Common myeloid progenitor, CD34-positive (primary cell): ENCODE results near the gene BSND.
"Not testable (repeated sequence)": the region's sequence is repeated elsewhere in the genome, so short reads cannot be mapped to it uniquely, and the experiment has no call there.

ENCODE experiments used
- CTCF ChIA-PET: fragments of 350-600 bp; sonication (Branson Sonifier 250); formaldehyde crosslinking; loops from one replicate; lab custom pipeline; 2021; ENCODE audit warnings: antibody characterized with exemption; lab: Charles Lee
- POLR2A ChIA-PET: fragments of 350-600 bp; sonication (Branson Sonifier 250); formaldehyde crosslinking; loops from one replicate; lab custom pipeline; 2021; ENCODE audit warnings: antibody characterized with exemption; lab: Charles Lee
- DNase-seq, 3 donors: peaks; one replicate each; pipeline versions ENCODE4 v3.0.0 to v3.0.0-alpha.2; 2013
- H3K27ac ChIP-seq, 2 experiments: 1 replicate in 1 of 2; 2 replicates in 1 of 2; pipeline ENCODE4 v1.7.0; 2013; ENCODE audit warnings: inconsistent platforms in 2 of 2, low read length in 2 of 2, mild to moderate bottlenecking in 2 of 2, low read depth in 1 of 2, moderate library complexity in 1 of 2; ENCODE audit not compliant: severe bottlenecking in 2 of 2, insufficient read depth in 1 of 2, poor library complexity in 1 of 2
- H3K27me3 ChIP-seq, 5 experiments: replicated peaks in 2 of 5; 1 replicate in 3 of 5; 2 replicates in 2 of 5; pipeline versions ENCODE4 v1.6.1 to v1.7.0; 2013; ENCODE audit warnings: low read length in 4 of 5, mild to moderate bottlenecking in 2 of 5, moderate library complexity in 2 of 5, inconsistent platforms in 1 of 5; ENCODE audit not compliant: insufficient read depth in 5 of 5, control insufficient read depth in 4 of 5
- H3K36me3 ChIP-seq, 4 experiments: 1 replicate in 2 of 4; 2 replicates in 2 of 4; pipeline versions ENCODE4 v1.6.1 to v1.7.0; 2013; ENCODE audit warnings: low read length in 3 of 4, control low read depth in 1 of 4, mild to moderate bottlenecking in 1 of 4; ENCODE audit not compliant: control insufficient read depth in 4 of 4, insufficient read depth in 4 of 4
- H3K4me1 ChIP-seq, 4 experiments: 1 replicate in 3 of 4; 2 replicates in 1 of 4; pipeline versions ENCODE4 v1.6.1 to v1.7.1; 2013; ENCODE audit warnings: low read length in 3 of 4, mild to moderate bottlenecking in 3 of 4, control low read depth in 1 of 4, inconsistent platforms in 1 of 4, moderate library complexity in 1 of 4; ENCODE audit not compliant: control insufficient read depth in 4 of 4, insufficient read depth in 4 of 4; ENCODE audit errors: control extremely low read depth in 1 of 4
- H3K4me3 ChIP-seq, 7 experiments: 1 replicate in 4 of 7; 2 replicates in 3 of 7; pipeline versions ENCODE4 v1.5.1 to v1.7.0; 2013; ENCODE audit warnings: mild to moderate bottlenecking in 7 of 7, low read length in 6 of 7, moderate library complexity in 6 of 7, inconsistent platforms in 2 of 7, low read depth in 2 of 7, control low read depth in 1 of 7; ENCODE audit not compliant: insufficient read depth in 4 of 7, control insufficient read depth in 1 of 7; ENCODE audit errors: extremely low read depth in 1 of 7
- H3K9me3 ChIP-seq, 5 experiments: 1 replicate in 4 of 5; 2 replicates in 1 of 5; pipeline versions ENCODE4 v1.6.1 to v1.7.1; 2013; ENCODE audit warnings: low read length in 4 of 5, mild to moderate bottlenecking in 2 of 5, inconsistent platforms in 1 of 5, low read depth in 1 of 5, moderate library complexity in 1 of 5; ENCODE audit not compliant: control insufficient read depth in 4 of 5, insufficient read depth in 2 of 5; ENCODE audit errors: control extremely low read depth in 1 of 5
- WGBS: methylation state at CpG from one replicate; pipeline ENCODE4 v1.1.5; 2013; ENCODE audit not compliant: insufficient coverage; 5-methylcytosine and 5-hydroxymethylcytosine counted together

Gene BSND

GRCh38 chr1:54953846-54954245 lies 44.9 kb upstream of the BSND start:
- H3K27ac ChIP-seq = no peak overlapping the region
- CTCF ChIA-PET = interaction anchor here (1.0 to 14.9 kb wide), 2 partner anchors 38 to 68 kb away, joined by 3 to 235 read pairs; partner anchors contain the start of gene BSND

GRCh38 chr1:54955359-54955758 lies 43.4 kb upstream of the BSND start:
- Histone ChIP-seq H3K4me3 (no peak overlapping the region), H3K27ac (no peak overlapping the region), H3K9me3 (peaks cover 0 to 15% (median 4%) of the 10 kb centered on the region in 5 experiments), H3K36me3 (no peaks in the 10 kb centered on the region), H3K4me1 (peaks cover 0 to 3% (median 1%) of the 10 kb centered on the region in 4 experiments), H3K27me3 (no peaks in the 10 kb centered on the region)
- ChIA-PET POLR2A (interaction anchor here (0.7 kb wide), 1 partner anchor 23 kb away, joined by 3 read pairs; no protein-coding TSS in a partner anchor), CTCF (no interaction called here)
- no peak for DNase-seq
- WGBS = no CpG with 5 or more reads among the region's 1 CpG

More at GRCh38 chr1:54953846-54954245, 44.9 kb upstream of the BSND start:
- peaks cover 0 to 5% (median 2%) of the 10 kb centered on the region in 4 experiments for H3K4me1 ChIP-seq
- 64% methylated on average over 2 of the region's 3 CpGs for WGBS
- peaks cover 0 to 11% (median 3%) of the 10 kb centered on the region in 5 experiments for H3K9me3 ChIP-seq
- H3K27me3 ChIP-seq = no peaks in the 10 kb centered on the region
- H3K36me3 ChIP-seq = no peaks in the 10 kb centered on the region
- no peak for DNase-seq
- POLR2A ChIA-PET = no interaction called here
- no peak overlapping the region for H3K4me3 ChIP-seq

GRCh38 chr1:54956726-54957125 lies 42.0 kb upstream of the BSND start:
- no peak overlapping the region for H3K27ac ChIP-seq
- H3K9me3 ChIP-seq = peaks cover 0 to 15% (median 4%) of the 10 kb centered on the region in 5 experiments
- WGBS = 100% methylated on average over 4 of the region's 4 CpGs
- POLR2A ChIA-PET = no interaction called here
- no peak overlapping the region for H3K4me3 ChIP-seq
- CTCF ChIA-PET = interaction anchor here (1.3 to 3.0 kb wide), 4 partner anchors 11 to 65 kb away, joined by 4 to 16 read pairs (median 7); no protein-coding TSS in a partner anchor
- DNase-seq = no peak
- no peaks in the 10 kb centered on the region for H3K36me3 ChIP-seq
- no peaks in the 10 kb centered on the region for H3K4me1 ChIP-seq
- H3K27me3 ChIP-seq = no peaks in the 10 kb centered on the region

GRCh38 chr1:54959241-54959640 lies 39.5 kb upstream of the BSND start:
- ChIA-PET POLR2A (interaction anchor here (0.7 kb wide), 1 partner anchor 54 kb away, joined by 6 read pairs; no protein-coding TSS in a partner anchor), CTCF (interaction anchor here (1.6 to 3.0 kb wide), 2 partner anchors 9 to 14 kb away, joined by 5 to 16 read pairs; no protein-coding TSS in a partner anchor)
- no peak for DNase-seq
- no peaks in the 10 kb centered on the region for H3K36me3 ChIP-seq
- H3K27me3 ChIP-seq = no peaks in the 10 kb centered on the region
- no peak overlapping the region for H3K27ac ChIP-seq
- no peaks in the 10 kb centered on the region for H3K4me1 ChIP-seq
- H3K9me3 ChIP-seq = peaks cover 0 to 15% (median 4%) of the 10 kb centered on the region in 5 experiments
- no peak overlapping the region for H3K4me3 ChIP-seq
- WGBS = no CpG with 5 or more reads among the region's 3 CpGs

- Histone ChIP-seq H3K27ac (no peak overlapping the region), H3K27me3 (no peaks in the 10 kb centered on the region), H3K36me3 (no peaks in the 10 kb centered on the region), H3K4me1 (peaks cover 3 to 18% (median 12%) of the 10 kb centered on the region in 4 experiments), H3K4me3 (no peak overlapping the region), H3K9me3 (peaks cover 0 to 10% (median 2%) of the 10 kb centered on the region in 5 experiments)
- ChIA-PET CTCF (interaction anchor here (4.0 kb wide), 1 partner anchor 12 kb away, joined by 21 read pairs; no protein-coding TSS in a partner anchor), POLR2A (no interaction called here)
- WGBS = 97% methylated on average over 3 of the region's 4 CpGs
- no peak for DNase-seq
These were observed 35.9 kb upstream of the BSND start for GRCh38 chr1:54962612-54963395.

- H3K36me3 ChIP-seq, DNase-seq, POLR2A ChIA-PET, H3K27me3 ChIP-seq, H3K4me3 ChIP-seq, H3K9me3 ChIP-seq, H3K27ac ChIP-seq: not testable (repeated sequence)
- CTCF ChIA-PET = interaction anchor here (0.9 to 4.0 kb wide), 2 partner anchors 13 to 33 kb away, joined by 3 to 21 read pairs; no protein-coding TSS in a partner anchor
- H3K4me1 ChIP-seq = peaks cover 3 to 18% (median 12%) of the 10 kb centered on the region in 4 experiments
- 93% methylated on average over 4 of the region's 5 CpGs for WGBS
These were observed 34.9 kb upstream of the BSND start for GRCh38 chr1:54963829-54964228.
